GM18511 (cell line): ENCODE results near the gene CTPS2.

Source experiments
- ATAC-seq: cut with Tn5 transposase; IDR thresholded peaks from one replicate; pipeline ENCODE4 v1.9.1; 2021; ENCODE audit warnings: mild to moderate bottlenecking, moderate library complexity; ENCODE audit not compliant: unreplicated experiment

The CTPS2 gene

DNA sequence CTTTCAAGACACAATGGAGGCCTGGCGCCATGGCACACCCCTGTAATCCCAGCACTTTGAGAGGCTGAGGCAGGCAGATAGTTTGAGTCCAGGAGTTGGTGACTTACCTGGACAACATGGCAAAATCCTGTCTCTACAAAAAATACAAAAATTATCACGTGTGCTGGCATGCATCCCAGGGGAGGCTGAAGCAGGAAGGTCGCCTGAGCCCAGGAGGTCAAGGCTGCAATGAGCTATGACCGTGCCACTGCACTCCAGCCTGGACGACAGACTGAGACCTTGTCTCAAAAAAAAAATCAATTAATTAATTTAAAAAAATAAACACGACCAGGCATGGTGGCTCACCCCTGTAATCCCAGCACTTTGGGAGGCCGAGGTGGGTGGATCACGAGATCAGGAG lies 2.0 kb upstream of the CTPS2 start:
- ATAC-seq: no peak

GRCh38 chrX:16711893-16712547 lies 449 bp downstream of the CTPS2 start:
- ATAC-seq: peak; percentile 37

GRCh38 chrX:16711219-16711811 lies 1.2 kb downstream of the CTPS2 start:
- no peak for ATAC-seq

GRCh38 chrX:16708016-16708415 lies 4.5 kb downstream of the CTPS2 start:
- no peak for ATAC-seq

- ATAC-seq: peak; percentile 18
Observed at GRCh38 chrX:16705370-16705769, 7.1 kb downstream of the CTPS2 start.

GRCh38 chrX:16702700-16703599 lies 9.5 kb downstream of the CTPS2 start:
- ATAC-seq: no peak

GRCh38 chrX:16700734-16701133 lies 11.7 kb downstream of the CTPS2 start:
- ATAC-seq: no peak

GRCh38 chrX:16699389-16699788 lies 13.1 kb downstream of the CTPS2 start:
- no peak for ATAC-seq

GRCh38 chrX:16696956-16697355 lies 15.5 kb downstream of the CTPS2 start:
- ATAC-seq: no peak

- ATAC-seq: peak; percentile 84
Observed at GRCh38 chrX:16695079-16695676, 17.3 kb downstream of the CTPS2 start.

DNA sequence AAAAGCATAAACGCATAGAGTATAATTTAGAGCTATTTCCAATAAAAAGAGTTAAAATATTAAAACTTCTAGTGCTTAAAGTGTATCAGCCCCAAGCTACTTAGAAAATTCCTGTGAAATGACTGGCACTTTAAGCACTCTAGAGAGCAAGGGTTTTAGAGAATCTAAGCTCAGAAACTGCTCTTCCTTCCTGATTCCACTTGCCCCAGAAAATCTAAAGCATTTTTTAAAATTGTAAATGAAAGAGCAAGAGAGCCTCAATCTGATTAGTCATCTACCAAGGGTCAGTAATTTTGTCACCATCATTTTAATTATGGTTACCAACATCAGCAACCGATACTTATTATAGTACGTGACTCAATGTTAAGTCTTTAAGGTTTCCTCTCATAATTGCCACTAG lies 25.0 kb downstream of the CTPS2 start:
- no peak for ATAC-seq

DNA sequence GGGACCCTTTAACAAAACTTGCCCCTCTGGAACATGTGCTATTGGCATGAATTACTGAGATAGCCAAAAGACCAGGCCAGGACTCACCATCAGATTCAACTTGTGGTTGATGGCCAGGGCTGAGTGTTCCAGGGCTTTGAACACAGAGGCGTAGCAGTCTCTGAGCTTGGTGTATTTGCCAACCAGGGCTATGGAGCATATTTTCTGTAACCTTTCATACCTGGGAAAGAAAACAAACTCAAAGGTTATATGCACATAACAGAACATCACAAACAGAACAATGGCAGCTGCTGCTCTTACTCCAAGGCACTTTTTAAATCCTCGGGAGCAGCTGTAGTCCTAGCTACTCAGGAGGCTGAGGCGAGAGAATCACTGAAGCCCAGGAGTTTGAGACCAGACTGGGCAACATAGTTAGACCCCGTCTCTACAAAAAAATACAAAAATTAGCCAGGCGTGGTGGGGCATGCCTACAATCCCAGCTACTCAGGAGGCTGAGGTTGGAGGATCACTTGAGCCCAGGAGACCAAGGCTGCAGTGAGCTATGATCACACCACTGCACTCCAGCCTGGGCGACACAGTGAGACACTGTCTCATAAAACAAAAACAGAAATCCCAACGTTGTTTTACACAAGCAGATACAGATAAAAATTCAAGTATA lies 29.3 kb downstream of the CTPS2 start:
- ATAC-seq: no peak

GRCh38 chrX:16678689-16679088 lies 33.8 kb downstream of the CTPS2 start:
- ATAC-seq: no peak

DNA sequence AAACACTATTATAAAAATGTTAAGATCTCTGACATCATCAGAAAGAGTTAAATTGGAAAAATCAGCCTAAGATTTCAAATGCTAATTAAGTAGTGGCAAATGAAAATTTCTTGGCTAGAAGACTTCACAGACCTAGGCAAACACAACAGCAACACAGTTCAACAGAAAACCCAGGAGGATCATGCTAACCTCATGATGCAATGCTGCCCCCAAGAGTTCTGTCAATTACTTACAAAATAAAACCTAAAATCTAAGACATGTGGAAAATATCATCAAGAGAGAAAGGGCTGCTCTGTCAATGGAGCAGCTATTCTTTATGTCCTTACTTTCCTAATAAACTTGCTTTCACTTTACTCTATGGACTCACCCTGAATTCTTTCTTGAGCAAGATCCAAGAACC lies 41.5 kb downstream of the CTPS2 start:
- no peak for ATAC-seq

GRCh38 chrX:16666541-16666940 lies 45.9 kb downstream of the CTPS2 start:
- ATAC-seq: no peak

GRCh38 chrX:16665089-16665488 lies 47.4 kb downstream of the CTPS2 start:
- ATAC-seq: no peak

- ATAC-seq: no peak
Observed at GRCh38 chrX:16664626-16665025, 47.8 kb downstream of the CTPS2 start.

GRCh38 chrX:16664074-16664473 lies 48.4 kb downstream of the CTPS2 start:
- no peak for ATAC-seq

DNA sequence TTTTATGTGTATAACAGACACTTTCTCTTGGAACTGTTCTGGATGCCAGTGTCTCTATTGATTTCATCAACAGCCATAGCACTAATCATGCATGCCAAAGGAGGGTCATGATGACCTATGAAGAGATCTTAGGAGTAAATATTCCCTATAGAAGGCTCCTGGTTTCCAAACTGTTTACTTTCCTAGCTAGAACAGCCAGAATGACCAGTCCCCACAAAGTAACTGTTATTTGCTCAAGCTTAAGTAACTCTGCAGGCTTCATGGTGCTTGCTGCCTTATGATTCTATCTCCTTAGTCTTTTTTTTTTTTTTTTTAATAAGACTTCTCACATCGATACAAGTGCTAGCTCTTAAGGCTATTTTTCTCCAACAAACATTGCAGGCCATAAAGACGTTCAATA lies 50.1 kb downstream of the CTPS2 start:
- ATAC-seq: no peak

DNA sequence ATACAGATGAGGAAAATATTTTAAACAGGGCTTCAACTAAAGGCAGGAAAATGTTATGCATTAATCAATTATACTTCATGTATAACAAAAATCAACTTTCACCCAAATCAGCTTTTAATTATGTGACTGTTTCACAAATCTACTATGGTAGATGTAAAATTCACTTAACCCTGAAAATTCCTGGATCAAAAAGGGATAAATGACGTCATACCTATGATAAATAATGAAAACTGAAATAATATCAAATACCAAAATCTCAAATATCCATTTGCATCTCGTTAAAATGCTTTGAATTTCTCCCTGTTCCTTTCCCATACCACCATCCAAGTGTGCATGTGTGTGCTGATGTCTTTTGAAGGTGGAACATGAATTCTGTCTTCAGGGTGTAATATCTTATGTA lies 51.0 kb downstream of the CTPS2 start:
- no peak for ATAC-seq

DNA sequence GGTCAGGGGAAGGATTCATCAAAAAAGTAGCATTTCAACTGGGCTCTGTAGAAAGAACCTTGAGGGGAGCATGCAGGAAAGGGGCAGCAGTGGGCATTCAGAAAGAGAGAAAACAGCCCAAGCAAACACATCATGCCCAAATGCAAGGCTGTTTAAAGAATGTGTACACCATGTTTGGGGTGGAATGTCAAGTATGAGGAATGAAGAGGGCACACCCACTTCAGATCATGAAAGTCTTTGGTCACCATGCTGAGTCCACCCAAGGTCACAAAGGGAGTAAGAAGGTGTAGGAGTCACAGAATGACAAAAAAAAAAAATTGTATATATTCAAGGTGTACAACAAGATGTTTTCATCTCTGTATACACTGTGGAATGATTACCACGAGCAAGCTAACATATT lies 53.1 kb downstream of the CTPS2 start:
- no peak for ATAC-seq
